HepG2 (cell line): ENCODE measurements around the gene HOXA1. TPM values are rescaled to one million over a fixed set of nuclear protein-coding genes. Genes with fewer than 3 reads are reported as not detected.

Source experiments
- ATAC-seq: fragments of 200-7000 bp; cut with Tn5 transposase; 3 replicates; pipeline ENCODE4 v1.9.1; 2020; ENCODE audit warnings: mild to moderate bottlenecking, moderate library complexity
- BruUV-seq: library from RNA; stranded (reverse); fragments of 400-500 nt; replicated peaks from 2 replicates; lab custom pipeline; 2021; lab: Mats Ljungman, UMichigan
- CTCF ChIA-PET: fragments of 300-600 bp; formaldehyde crosslinking; extraction: SDS; loops from one replicate; lab custom pipeline; 2021; ENCODE audit warnings: low total read pairs, inconsistent platforms, low intra/inter-chr PET ratio; lab: Yijun Ruan, JAX
- POLR2A ChIA-PET: fragments of 350-600 bp; sonication (Branson Sonifier 250); formaldehyde crosslinking; loops from one replicate; lab custom pipeline; 2020; ENCODE audit warnings: antibody characterized with exemption, inconsistent platforms; lab: Yijun Ruan, JAX
- DNase-seq: peaks from one replicate; pipeline ENCODE4 v3.0.0-alpha.2; 2015; ENCODE audit warnings: low spot score
- FAIRE-seq: peaks from 3 replicates; lab custom pipeline; 2011; peaks lifted over from hg19 to GRCh38; lab: Jason Lieb, UNC
- H2AFZ ChIP-seq: one replicate; pipeline ENCODE4 v1.6.1; 2011; ENCODE audit warnings: low read length, inconsistent platforms
- H3K27ac ChIP-seq: fragments of 300-600 bp; 3 replicates; pipeline ENCODE4 v1.8.0; 2011; ENCODE audit warnings: mixed run types, mild to moderate bottlenecking, mixed read lengths, low read length, inconsistent platforms; ENCODE audit not compliant: insufficient read depth; ENCODE audit errors: extremely low read length
- H3K27me3 ChIP-seq, 2 experiments: fragments of 200-600 bp in 1 of 2; 2 replicates in 1 of 2; 3 replicates in 1 of 2; pipeline versions ENCODE4 v1.6.0 to v1.8.0; 2011; ENCODE audit warnings: low read length in 2 of 2, mild to moderate bottlenecking in 2 of 2, moderate library complexity in 2 of 2, inconsistent platforms in 1 of 2; ENCODE audit not compliant: insufficient read depth in 2 of 2, control insufficient read depth in 1 of 2
- H3K36me3 ChIP-seq, 2 experiments: fragments of 200-600 bp in 1 of 2; replicated peaks in 1 of 2; 2 replicates in 1 of 2; 3 replicates in 1 of 2; pipeline versions ENCODE4 v1.5.1 to v1.8.0; 2011; ENCODE audit warnings: low read length in 2 of 2, inconsistent platforms in 1 of 2; ENCODE audit not compliant: insufficient read depth in 2 of 2, control insufficient read depth in 1 of 2
- H3K4me1 ChIP-seq: 2 replicates; pipeline ENCODE4 v1.5.1; 2012; ENCODE audit warnings: low read length, inconsistent platforms; ENCODE audit not compliant: insufficient read depth
- H3K4me2 ChIP-seq: 2 replicates; pipeline ENCODE4 v1.6.0; 2011; ENCODE audit warnings: low read depth, low read length, inconsistent platforms
- H3K4me3 ChIP-seq, 3 experiments: fragments of 200-600 bp in 1 of 3; sonication (generic), shearing (Covaris generic) in 1 of 3; replicated peaks in 1 of 3; 2 replicates each; pipeline ENCODE4 v1.5.1; 2011 to 2016; ENCODE audit warnings: low read length in 3 of 3, inconsistent platforms in 2 of 3, low read depth in 2 of 3, mild to moderate bottlenecking in 2 of 3, control low read depth in 1 of 3, mixed read lengths in 1 of 3; ENCODE audit not compliant: insufficient read depth in 1 of 3
- H3K79me2 ChIP-seq: one replicate; pipeline ENCODE4 v1.6.1; 2011; ENCODE audit warnings: low read length, inconsistent platforms; ENCODE audit not compliant: insufficient read depth
- H3K9ac ChIP-seq: 2 replicates; pipeline ENCODE4 v1.6.0; 2011; ENCODE audit warnings: mild to moderate bottlenecking, low read depth, low read length, inconsistent platforms; ENCODE audit not compliant: insufficient read depth
- H3K9me3 ChIP-seq: 2 replicates; pipeline ENCODE4 v1.5.1; 2012; ENCODE audit warnings: mild to moderate bottlenecking, low read length
- H4K20me1 ChIP-seq: 2 replicates; pipeline ENCODE4 v1.6.0; 2011; ENCODE audit warnings: inconsistent platforms, mild to moderate bottlenecking, low read length, moderate library complexity; ENCODE audit not compliant: insufficient read depth
- AGO1 ChIP-seq: fragments of 200-400 bp; formaldehyde crosslinking; IDR thresholded peaks from 2 replicates; pipeline ENCODE4 v1.6.1; 2017; ENCODE audit warnings: mild to moderate bottlenecking, low read depth, low read length, moderate library complexity; ENCODE audit not compliant: poor library complexity, severe bottlenecking
- CBFB ChIP-seq: sonication (generic); formaldehyde crosslinking; IDR thresholded peaks from 2 replicates; pipeline ENCODE4 v1.4.0; 2020; ENCODE audit warnings: missing genetic modification reagents
- DR1 ChIP-seq: sonication (generic); formaldehyde crosslinking; IDR thresholded peaks from 2 replicates; pipeline ENCODE4 v1.8.0; 2021; ENCODE audit warnings: mild to moderate bottlenecking, missing genetic modification reagents, inconsistent platforms
- ELK4 ChIP-seq: sonication (generic); formaldehyde crosslinking; IDR thresholded peaks from 2 replicates; pipeline ENCODE4 v1.9.0; 2021; ENCODE audit warnings: missing genetic modification reagents, borderline replicate concordance
- FOXJ3 ChIP-seq: sonication (generic); formaldehyde crosslinking; IDR thresholded peaks from 2 replicates; pipeline ENCODE4 v1.4.0; 2020; ENCODE audit warnings: missing genetic modification reagents, mild to moderate bottlenecking, borderline replicate concordance
- KDM6A ChIP-seq: IDR thresholded peaks from 2 replicates; pipeline ENCODE4 v1.6.1; 2016; ENCODE audit warnings: low read depth
- MAX ChIP-seq: IDR thresholded peaks from 2 replicates; pipeline ENCODE4 v1.6.1; 2012; ENCODE audit warnings: inconsistent platforms
- MLXIP ChIP-seq: sonication (generic); formaldehyde crosslinking; IDR thresholded peaks from 2 replicates; pipeline ENCODE4 v1.9.0; 2021; ENCODE audit warnings: missing genetic modification reagents, borderline replicate concordance
- NFIB ChIP-seq: sonication (generic); formaldehyde crosslinking; IDR thresholded peaks from 2 replicates; pipeline ENCODE4 v1.9.0; 2021; ENCODE audit warnings: missing genetic modification reagents, mild to moderate bottlenecking, borderline replicate concordance
- NONO ChIP-seq, 2 experiments: fragments of 450-650 bp in 1 of 2; sonication (generic) in 1 of 2; formaldehyde crosslinking in 1 of 2; IDR thresholded peaks in 1 of 2; conservative IDR thresholded peaks in 1 of 2; 2 replicates each; pipeline versions ENCODE4 v1.6.1 to v1.8.0; 2017 to 2022; ENCODE audit warnings: mild to moderate bottlenecking in 1 of 2, missing genetic modification reagents in 1 of 2, moderate library complexity in 1 of 2
- REXO4 ChIP-seq: sonication (generic); formaldehyde crosslinking; IDR thresholded peaks from 2 replicates; pipeline ENCODE4 v1.8.0; 2022; ENCODE audit warnings: missing genetic modification reagents, mild to moderate bottlenecking, borderline replicate concordance
- SIX4 ChIP-seq: sonication (generic); formaldehyde crosslinking; IDR thresholded peaks from 2 replicates; pipeline ENCODE4 v1.4.0; 2020; ENCODE audit warnings: missing genetic modification reagents
- STAT5B ChIP-seq: sonication (generic); formaldehyde crosslinking; IDR thresholded peaks from 2 replicates; pipeline ENCODE4 v1.4.0; 2020; ENCODE audit warnings: missing genetic modification reagents
- TOE1 ChIP-seq: sonication (generic); formaldehyde crosslinking; IDR thresholded peaks from 2 replicates; pipeline ENCODE4 v1.4.0; 2020; ENCODE audit warnings: mild to moderate bottlenecking, missing genetic modification reagents
- ZBTB39 ChIP-seq: sonication (generic); formaldehyde crosslinking; IDR thresholded peaks from 2 replicates; pipeline ENCODE4 v1.5.0; 2020; ENCODE audit warnings: missing genetic modification reagents
- ZFP41 ChIP-seq: sonication (generic); formaldehyde crosslinking; IDR thresholded peaks from 2 replicates; pipeline ENCODE4 v1.4.0; 2020; ENCODE audit warnings: mild to moderate bottlenecking, missing genetic modification reagents, borderline replicate concordance
- ZNF75D ChIP-seq: sonication (generic); formaldehyde crosslinking; IDR thresholded peaks from 2 replicates; pipeline ENCODE4 v1.8.1; 2023; ENCODE audit warnings: missing genetic modification reagents, mild to moderate bottlenecking, borderline replicate concordance
- WGBS: methylation state at CpG from one replicate; pipeline ENCODE4 v1.1.6; 2017; ENCODE audit warnings: low lambda C conversion rate; 5-methylcytosine and 5-hydroxymethylcytosine counted together
- in situ Hi-C: cut with HindIII; loops from 2 replicates; pipeline ENCODE4 v1.10.0; 2017; ENCODE audit warnings: low pct_unique_long_range_greater_than_20kb; ENCODE audit not compliant: extremely low pct_ligation_motif_present
- intact Hi-C: fragments of 100-400 bp; cut with micrococcal nuclease; formaldehyde crosslinking; loops from one replicate; pipeline ENCODE4 v1.10.0; 2022; ENCODE audit not compliant: unreplicated experiment
- polyA plus RNA-seq, 8 experiments: library from polyadenylated mRNA; depleted of rRNA in 3 of 8; stranded (reverse) in 7 of 8; unstranded in 1 of 8; fragments of >200 nt; fragmentation: Illumina TruSeq in 4 of 8; extraction: Trizol in 4 of 8; gene quantifications; 2 replicates each; pipeline versions ENCODE4 v1.2.1 to v1.2.3, GENCODE V29; 2011 to 2016; ENCODE audit warnings: low read depth in 4 of 8, missing spikeins in 1 of 8, mixed read lengths in 1 of 8; ENCODE audit not compliant: insufficient read depth in 1 of 8
- total RNA-seq, 5 experiments: library from RNA; depleted of rRNA; stranded (reverse); fragments of >200 nt; fragmentation: Illumina TruSeq; extraction: Trizol; gene quantifications; 2 replicates each; pipeline ENCODE4 v1.2.3, GENCODE V29; 2016; ENCODE audit warnings: low read depth in 1 of 5

HOXA1 gene
- total and polyA plus RNA-seq, 2 of the 13 experiments (the other 11 are each of a cell fraction or from before 2014, with no cell fraction given): 0.18 to 0.20 TPM

GRCh38 chr7:27111751-27112277 is 16.0 kb upstream of the HOXA1 start:
- Histone ChIP-seq H4K20me1 (peaks cover 5% of the 10 kb centered on the region; the same call in 1 of the 2 replicates), H3K27ac (no peak overlapping the region), H2AFZ (no peak overlapping the region), H3K4me3 (no peak overlapping the region), H3K27me3 (no peaks in the 10 kb centered on the region), H3K9ac (no peak overlapping the region), H3K79me2 (peaks cover 12% of the 10 kb centered on the region), H3K4me2 (no peak overlapping the region), H3K36me3 (peaks cover 2 to 12% of the 10 kb centered on the region in 2 experiments; a peak in 2 of 5 replicates), H3K4me1 (peaks cover 12% of the 10 kb centered on the region; the same call in 1 of the 2 replicates), H3K9me3 (no peaks in the 10 kb centered on the region)
- ATAC-seq: no peak
- 95% methylated on average over 4 of the region's 4 CpGs for WGBS
- no peak for DNase-seq
- BruUV-seq: TSS peak; percentile 16
- FAIRE-seq: no peak
- in situ Hi-C loops (no loop called here), intact Hi-C loops (no loop called here)
- POLR2A ChIA-PET: interaction anchor here (3.8 kb wide), 1 partner anchor 9 kb away, joined by 55 read pairs; no protein-coding TSS in a partner anchor
- TF ChIP-seq ZNF75D (CRISPR knock-in tag) (no peak), ZFP41 (CRISPR knock-in tag) (no peak), STAT5B (CRISPR knock-in tag) (no peak), NONO (IDR thresholded peaks at IDR 0.05) (no peak), NONO (CRISPR knock-in tag; conservative IDR thresholded peaks at IDR 0.05) (no peak), KDM6A (CRISPR knock-in tag) (no peak), SIX4 (CRISPR knock-in tag) (no peak), MAX (no peak), NFIB (CRISPR knock-in tag) (no peak), MLXIP (CRISPR knock-in tag) (no peak), ELK4 (no peak), DR1 (CRISPR knock-in tag) (no peak), ZBTB39 (CRISPR knock-in tag) (no peak), FOXJ3 (CRISPR knock-in tag) (no peak), TOE1 (no peak), REXO4 (CRISPR knock-in tag) (no peak), AGO1 (no peak), CBFB (CRISPR knock-in tag) (no peak)
- CTCF ChIA-PET: no interaction called here
